OCI-LY1 (cell line): Measurements from ENCODE around the gene GALP.

Experiments used
- H2AFZ ChIP-seq: fragments of 200-600 bp; sonication (generic), shearing (Covaris generic); 2 replicates; pipeline ENCODE4 v1.6.0; 2014; ENCODE audit warnings: antibody characterized with exemption, mild to moderate bottlenecking, low read length
- H3F3A ChIP-seq: fragments of 200-600 bp; sonication (generic), shearing (Covaris generic); 2 replicates; pipeline ENCODE4 v1.6.0; 2014; ENCODE audit warnings: mild to moderate bottlenecking, antibody characterized with exemption, low read length, moderate library complexity; ENCODE audit not compliant: insufficient read depth
- H3K27ac ChIP-seq: fragments of 200-600 bp; sonication (generic); 2 replicates; pipeline ENCODE4 v1.5.1; 2014; ENCODE audit warnings: low read length, mixed run types, mild to moderate bottlenecking, low read depth; ENCODE audit not compliant: poor library complexity, severe bottlenecking
- H3K27me3 ChIP-seq: fragments of 200-600 bp; sonication (generic); 2 replicates; pipeline ENCODE4 v1.6.0; 2014; ENCODE audit warnings: antibody characterized with exemption, mild to moderate bottlenecking, low read length, moderate library complexity; ENCODE audit not compliant: insufficient read depth
- H3K36me3 ChIP-seq: fragments of 200-600 bp; sonication (generic); 2 replicates; pipeline ENCODE4 v1.6.1; 2014; ENCODE audit warnings: mild to moderate bottlenecking, antibody characterized with exemption, low read length, moderate library complexity, mixed read lengths; ENCODE audit not compliant: insufficient read depth
- H3K4me1 ChIP-seq: fragments of 200-600 bp; sonication (generic); 2 replicates; pipeline ENCODE4 v1.5.1; 2014; ENCODE audit warnings: mild to moderate bottlenecking, low read length, moderate library complexity; ENCODE audit not compliant: insufficient read depth, severe bottlenecking
- H3K4me2 ChIP-seq: fragments of 200-600 bp; sonication (generic), shearing (Covaris generic); 2 replicates; pipeline ENCODE4 v1.6.1; 2014; ENCODE audit warnings: low read length
- H3K4me3 ChIP-seq: fragments of 200-600 bp; sonication (generic); 2 replicates; pipeline ENCODE4 v1.5.1; 2014; ENCODE audit warnings: low read length, low read depth, mild to moderate bottlenecking, mixed read lengths; ENCODE audit not compliant: poor library complexity, severe bottlenecking
- H3K79me2 ChIP-seq: fragments of 200-600 bp; shearing (Covaris generic); 2 replicates; pipeline ENCODE4 v1.6.1; 2016; ENCODE audit warnings: mixed run types, low read length, mixed read lengths; ENCODE audit not compliant: insufficient read depth
- H3K9ac ChIP-seq: fragments of 200-600 bp; sonication (generic), shearing (Covaris generic); 2 replicates; pipeline ENCODE4 v1.6.1; 2014; ENCODE audit warnings: mild to moderate bottlenecking, low read length, mixed read lengths
- H3K9me2 ChIP-seq: fragments of 200-600 bp; sonication (generic), shearing (Covaris generic); 2 replicates; pipeline ENCODE4 v1.6.1; 2014; ENCODE audit warnings: low read depth, mild to moderate bottlenecking, low read length, mixed read lengths
- H3K9me3 ChIP-seq: fragments of 200-600 bp; shearing (Covaris generic); 2 replicates; pipeline ENCODE4 v1.6.1; 2014; ENCODE audit warnings: low read length, mixed read lengths
- H4K20me1 ChIP-seq: fragments of 200-600 bp; sonication (generic), shearing (Covaris generic); 2 replicates; pipeline ENCODE4 v1.6.0; 2016; ENCODE audit warnings: mild to moderate bottlenecking, low read length; ENCODE audit not compliant: insufficient read depth
- CTCF ChIP-seq: fragments of 200-600 bp; sonication (generic), shearing (Covaris generic); IDR thresholded peaks from 2 replicates; pipeline ENCODE4 v1.5.1; 2017; ENCODE audit warnings: mild to moderate bottlenecking, antibody characterized with exemption, low read length, moderate library complexity, mixed read lengths
- EZH2 ChIP-seq: fragments of 200-600 bp; sonication (generic), shearing (Covaris generic); IDR thresholded peaks from 2 replicates; pipeline ENCODE4 v1.8.0; 2017; ENCODE audit warnings: borderline replicate concordance, mixed run types, mild to moderate bottlenecking, antibody characterized with exemption, low read length, moderate library complexity, mixed read lengths

Gene GALP

GRCh38 chr19:56152644-56153043 lies 23.2 kb upstream of the GALP start:
- Histone ChIP-seq H3K27ac (no peak overlapping the region), H4K20me1 (no peaks in the 10 kb centered on the region), H3K4me3 (no peak overlapping the region), H3K36me3 (peaks cover 43% of the 10 kb centered on the region), H3K9ac (no peak overlapping the region), H3F3A (no peaks in the 10 kb centered on the region), H3K4me1 (no peaks in the 10 kb centered on the region), H3K9me3 (no peaks in the 10 kb centered on the region), H3K27me3 (no peaks in the 10 kb centered on the region), H3K79me2 (no peaks in the 10 kb centered on the region; the same call in 1 of the 2 replicates), H3K4me2 (no peak overlapping the region), H2AFZ (no peak overlapping the region), H3K9me2 (no peaks in the 10 kb centered on the region)
- TF ChIP-seq CTCF (no peak), EZH2 (no peak)

DNA sequence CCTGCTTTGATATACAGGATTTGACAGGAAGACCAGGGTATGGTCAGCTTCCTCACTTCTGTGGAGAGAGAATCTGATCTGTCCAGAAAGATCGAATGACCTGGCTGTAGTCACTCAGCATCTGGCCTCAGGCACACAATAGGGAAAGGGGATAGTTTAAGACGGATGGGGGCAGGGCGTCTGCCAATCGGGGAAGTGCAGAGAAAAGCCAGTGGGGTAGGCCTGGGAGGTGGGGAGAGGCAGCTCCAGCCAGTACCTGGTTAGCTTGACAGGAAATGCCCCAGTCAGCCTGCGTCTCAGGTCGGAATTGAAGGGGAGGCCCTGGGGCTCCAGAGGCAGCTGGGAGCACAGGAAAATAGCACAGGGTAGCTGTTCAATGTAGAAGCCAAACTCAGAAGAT lies 22.3 kb upstream of the GALP start:
- TF ChIP-seq EZH2 (no peak), CTCF (no peak)
- no peak overlapping the region for H3K4me3 ChIP-seq
- H4K20me1 ChIP-seq = no peaks in the 10 kb centered on the region
- H3K4me1 ChIP-seq = no peaks in the 10 kb centered on the region
- peaks cover 42% of the 10 kb centered on the region for H3K36me3 ChIP-seq
- no peaks in the 10 kb centered on the region; the same call in 1 of the 2 replicates for H3K79me2 ChIP-seq
- H2AFZ ChIP-seq = no peak overlapping the region
- H3F3A ChIP-seq = no peaks in the 10 kb centered on the region
- no peak overlapping the region for H3K9ac ChIP-seq
- H3K27me3 ChIP-seq = no peaks in the 10 kb centered on the region
- no peaks in the 10 kb centered on the region for H3K9me2 ChIP-seq
- H3K4me2 ChIP-seq = no peak overlapping the region
- H3K27ac ChIP-seq = no peak overlapping the region
- no peaks in the 10 kb centered on the region for H3K9me3 ChIP-seq

DNA sequence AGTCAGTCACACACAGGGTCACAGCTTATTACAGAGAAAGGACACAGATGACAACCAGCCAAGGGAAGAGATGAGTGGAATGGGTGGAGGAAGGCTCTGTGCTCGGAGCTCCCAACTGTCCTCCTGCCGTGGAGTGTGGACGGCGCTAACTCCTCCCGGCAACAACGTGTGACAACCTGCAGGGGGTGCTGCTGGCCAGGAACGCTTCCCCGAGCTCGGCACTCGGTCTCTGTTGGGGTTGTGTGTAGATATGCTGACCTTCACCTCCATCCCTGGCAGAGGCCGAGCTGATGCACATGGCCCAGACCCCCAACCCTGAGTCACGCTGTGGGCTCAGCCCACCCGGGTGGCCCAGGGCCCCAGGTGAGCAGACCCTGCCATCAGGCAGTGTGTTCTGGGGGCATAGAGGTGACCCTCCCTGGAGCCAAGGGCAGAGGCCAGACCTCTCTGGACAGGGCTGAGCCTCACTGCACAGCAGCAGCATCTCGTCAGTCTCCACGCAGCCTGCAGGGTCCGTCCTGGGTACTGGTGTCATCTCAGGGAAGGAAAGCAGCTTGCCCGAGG lies 20.6 kb upstream of the GALP start:
- no peaks in the 10 kb centered on the region for H3K4me1 ChIP-seq
- no peak overlapping the region for H3K4me3 ChIP-seq
- H2AFZ ChIP-seq = no peak overlapping the region
- no peak overlapping the region for H3K27ac ChIP-seq
- H3K9me3 ChIP-seq = no peaks in the 10 kb centered on the region
- H3K36me3 ChIP-seq = peaks cover 43% of the 10 kb centered on the region
- H3K79me2 ChIP-seq = no peaks in the 10 kb centered on the region; the same call in 1 of the 2 replicates
- H3F3A ChIP-seq = no peaks in the 10 kb centered on the region
- H3K27me3 ChIP-seq = no peaks in the 10 kb centered on the region
- no peaks in the 10 kb centered on the region for H4K20me1 ChIP-seq
- H3K9me2 ChIP-seq = no peaks in the 10 kb centered on the region
- H3K4me2 ChIP-seq = no peak overlapping the region
- TF ChIP-seq CTCF (peak; percentile 48), EZH2 (no peak)
- H3K9ac ChIP-seq = no peak overlapping the region
